Measurements from ENCODE around the gene SCGB1C2.

SCGB1C2 gene

DNA sequence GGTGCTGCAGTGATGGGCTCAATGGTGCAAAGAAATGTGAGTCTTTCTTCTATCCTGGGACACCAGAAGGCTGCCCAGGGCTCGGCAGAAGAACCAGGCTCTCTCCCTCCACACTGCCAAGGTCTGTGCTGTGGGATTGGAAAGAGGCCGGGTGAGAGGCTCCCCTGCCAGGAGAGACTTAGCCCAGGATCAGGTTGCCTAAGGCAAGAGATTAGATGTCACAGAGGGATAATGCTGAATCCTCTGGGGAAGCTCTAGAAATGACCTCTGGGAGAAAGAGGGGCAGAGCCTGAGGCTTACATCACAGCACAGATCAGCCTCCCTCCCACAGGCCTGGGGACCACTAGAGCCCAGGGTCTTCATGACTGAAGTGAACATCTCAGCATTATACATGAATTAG lies 49.8 kb downstream of the SCGB1C2 start:
- Histone ChIP-seq H3K27me3 (replicated peaks; ENCODE audit: control insufficient read depth, insufficient read depth, low read length) (peaks cover 52% of the 10 kb centered on the region), H3K36me3 (ENCODE audit: control insufficient read depth, insufficient read depth, low read length, severe bottlenecking) (no peaks in the 10 kb centered on the region), H3K4me3 (ENCODE audit: low read length) (no peak overlapping the region), H3K9me3 (ENCODE audit: control insufficient read depth, low read length) (no peaks in the 10 kb centered on the region), H3K9ac (ENCODE audit: low read length) (no peak overlapping the region), H3K4me1 (ENCODE audit: control insufficient read depth, insufficient read depth, low read length) (no peaks in the 10 kb centered on the region)
- no peak for DNase-seq (ENCODE audit: low read depth)

All from adipocyte (in vitro differentiated cells).